HL-60 (cell line): ENCODE measurements around the gene COMMD2.

ENCODE experiments used
- CTCF ChIP-seq: IDR thresholded peaks from one replicate; pipeline ENCODE4 v1.5.1; 2011; ENCODE audit warnings: low read length, control low read depth, inconsistent platforms; ENCODE audit not compliant: insufficient read depth
- GABPA ChIP-seq: IDR thresholded peaks from 2 replicates; pipeline ENCODE4 v1.6.1; 2012; ENCODE audit warnings: low read depth
- POLR2AphosphoS5 ChIP-seq: IDR thresholded peaks from 2 replicates; pipeline ENCODE4 v1.6.1; 2012; ENCODE audit warnings: low read depth
- REST ChIP-seq: IDR thresholded peaks from 2 replicates; pipeline ENCODE4 v1.6.1; 2012; ENCODE audit warnings: low read depth; ENCODE audit not compliant: insufficient replicate concordance
- SPI1 ChIP-seq: IDR thresholded peaks from 2 replicates; pipeline ENCODE4 v1.6.1; 2012; ENCODE audit warnings: low read depth, mild to moderate bottlenecking, borderline replicate concordance

- TF ChIP-seq POLR2AphosphoS5 (no peak), CTCF (no peak), GABPA (no peak), REST (no peak), SPI1 (no peak)
Observed at GRCh38 chr3:149705416-149705815, 46.9 kb downstream of the COMMD2 start.
